HepG2 (cell line): ENCODE data around the gene SLFN14. TPM values are rescaled to one million over a fixed set of nuclear protein-coding genes. Genes with fewer than 3 reads are reported as not detected.

Experiments
- BCLAF1 ChIP-seq: fragments of 450-650 bp; IDR thresholded peaks from 2 replicates; pipeline ENCODE4 v1.6.1; 2017; ENCODE audit warnings: mild to moderate bottlenecking
- E2F5 ChIP-seq: sonication (generic); formaldehyde crosslinking; conservative IDR thresholded peaks from 2 replicates; pipeline ENCODE4 v1.4.0; 2020; ENCODE audit warnings: missing genetic modification reagents
- HIVEP1 ChIP-seq: sonication (generic); formaldehyde crosslinking; IDR thresholded peaks from 2 replicates; pipeline ENCODE4 v1.4.0; 2020; ENCODE audit warnings: mild to moderate bottlenecking, missing genetic modification reagents
- JUND ChIP-seq: sonication (generic); formaldehyde crosslinking; IDR thresholded peaks from 2 replicates; pipeline ENCODE4 v1.8.0; 2022; ENCODE audit warnings: mild to moderate bottlenecking, missing genetic modification reagents
- NFIC ChIP-seq: IDR thresholded peaks from 2 replicates; pipeline ENCODE4 v1.6.1; 2012; ENCODE audit warnings: mild to moderate bottlenecking, low read length, inconsistent platforms
- NONO ChIP-seq, 2 experiments: fragments of 450-650 bp in 1 of 2; sonication (generic) in 1 of 2; formaldehyde crosslinking in 1 of 2; IDR thresholded peaks in 1 of 2; conservative IDR thresholded peaks in 1 of 2; 2 replicates each; pipeline versions ENCODE4 v1.6.1 to v1.8.0; 2017 to 2022; ENCODE audit warnings: mild to moderate bottlenecking in 1 of 2, missing genetic modification reagents in 1 of 2, moderate library complexity in 1 of 2
- RBM39 ChIP-seq: fragments of 200-400 bp; formaldehyde crosslinking; IDR thresholded peaks from one replicate; pipeline ENCODE4 v1.6.1; 2018; ENCODE audit warnings: antibody characterized with exemption, mild to moderate bottlenecking, low read depth, low read length; ENCODE audit not compliant: poor library complexity, severe bottlenecking
- SP2 ChIP-seq: sonication (generic); formaldehyde crosslinking; IDR thresholded peaks from 2 replicates; pipeline ENCODE4 v1.5.1; 2020; ENCODE audit warnings: mild to moderate bottlenecking, missing genetic modification reagents
- U2AF2 ChIP-seq: fragments of 200-400 bp; formaldehyde crosslinking; IDR thresholded peaks from 2 replicates; pipeline ENCODE4 v1.6.1; 2017; ENCODE audit warnings: low read depth, mild to moderate bottlenecking, low read length
- ZIK1 ChIP-seq: sonication (generic); formaldehyde crosslinking; IDR thresholded peaks from 2 replicates; pipeline ENCODE4 v1.5.0; 2020; ENCODE audit warnings: mild to moderate bottlenecking, low read depth, missing genetic modification reagents, borderline replicate concordance
- ZNF160 ChIP-seq: sonication (generic); formaldehyde crosslinking; IDR thresholded peaks from 2 replicates; pipeline ENCODE4 v1.8.0; 2022; ENCODE audit warnings: mild to moderate bottlenecking, inconsistent platforms, missing genetic modification reagents
- ZNF235 ChIP-seq: sonication (generic); formaldehyde crosslinking; IDR thresholded peaks from 2 replicates; pipeline ENCODE4 v1.8.1; 2023; ENCODE audit warnings: mild to moderate bottlenecking, missing genetic modification reagents, borderline replicate concordance
- ZNF619 ChIP-seq: sonication (generic); formaldehyde crosslinking; IDR thresholded peaks from 2 replicates; pipeline ENCODE4 v1.4.0; 2020; ENCODE audit warnings: mild to moderate bottlenecking, missing genetic modification reagents
- ZNF816 ChIP-seq: sonication (generic); formaldehyde crosslinking; IDR thresholded peaks from 2 replicates; pipeline ENCODE4 v1.8.0; 2022; ENCODE audit warnings: missing genetic modification reagents, mild to moderate bottlenecking, borderline replicate concordance
- polyA plus RNA-seq, 8 experiments: library from polyadenylated mRNA; depleted of rRNA in 3 of 8; stranded (reverse) in 7 of 8; unstranded in 1 of 8; fragments of >200 nt; fragmentation: Illumina TruSeq in 4 of 8; extraction: Trizol in 4 of 8; gene quantifications; 2 replicates each; pipeline versions ENCODE4 v1.2.1 to v1.2.3, GENCODE V29; 2011 to 2016; ENCODE audit warnings: low read depth in 4 of 8, missing spikeins in 1 of 8, mixed read lengths in 1 of 8; ENCODE audit not compliant: insufficient read depth in 1 of 8
- total RNA-seq, 5 experiments: library from RNA; depleted of rRNA; stranded (reverse); fragments of >200 nt; fragmentation: Illumina TruSeq; extraction: Trizol; gene quantifications; 2 replicates each; pipeline ENCODE4 v1.2.3, GENCODE V29; 2016; ENCODE audit warnings: low read depth in 1 of 5
- TF ChIP-seq, protein P1 (sequence below): sonication (generic); formaldehyde crosslinking; IDR thresholded peaks from 2 replicates; pipeline ENCODE4 v1.4.0; 2020; ENCODE audit warnings: missing genetic modification reagents, borderline replicate concordance
- TF ChIP-seq, protein P2 (sequence below): sonication (generic); formaldehyde crosslinking; IDR thresholded peaks from 2 replicates; pipeline ENCODE4 v1.4.0; 2020; ENCODE audit warnings: mild to moderate bottlenecking, missing genetic modification reagents
- TF ChIP-seq, protein P3 (sequence below): IDR thresholded peaks from 2 replicates; pipeline ENCODE4 v1.6.1; 2016; ENCODE audit warnings: control low read depth

Gene SLFN14
- total and polyA plus RNA-seq, 2 of the 13 experiments (the other 11 are each of a cell fraction or from before 2014, with no cell fraction given): not detected

DNA sequence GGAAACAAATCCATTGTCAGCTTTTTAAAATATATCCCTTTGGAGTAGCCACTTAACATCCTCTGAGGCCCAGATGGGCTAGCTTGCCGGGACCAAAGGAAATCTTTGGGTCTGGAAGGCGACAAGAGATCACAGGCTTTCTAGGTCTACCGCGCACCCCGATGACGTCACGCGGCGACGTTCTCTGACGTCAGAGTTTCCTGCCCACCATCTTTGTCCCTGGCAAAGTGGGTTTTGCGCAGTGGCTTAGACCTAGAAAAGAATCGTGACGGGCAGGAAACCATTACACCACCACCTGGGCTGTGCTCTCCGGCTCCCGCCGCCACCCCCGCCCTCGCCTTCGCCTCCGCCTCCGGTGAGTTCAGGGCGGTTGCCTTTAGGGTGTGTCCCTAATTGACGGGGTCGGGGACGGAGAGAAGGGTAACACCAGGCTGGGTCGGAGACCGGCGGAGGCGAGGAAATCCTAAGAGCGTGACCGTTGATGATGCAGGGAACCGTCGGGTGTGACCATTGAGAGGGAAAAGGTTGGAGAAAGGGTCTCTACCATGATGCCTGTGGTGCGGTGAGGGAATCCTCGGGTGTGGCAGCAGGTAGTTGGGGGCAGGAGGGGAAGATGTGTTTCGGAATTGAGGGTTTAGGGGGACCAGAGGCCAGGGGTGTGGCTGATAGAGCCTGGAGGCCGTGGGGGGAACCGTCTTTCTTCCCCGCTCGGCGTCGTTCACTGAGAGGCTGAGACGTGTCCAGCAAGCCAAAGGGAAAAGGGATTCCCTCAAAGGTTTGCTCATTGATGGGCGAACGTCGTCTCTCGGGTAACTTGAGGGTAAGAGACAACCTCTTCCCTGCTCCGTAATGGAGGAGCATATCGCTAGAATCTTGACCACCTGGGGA lies 26.7 kb upstream of the SLFN14 start, which contains the start of gene AP2B1 (continued):
- no peak for TF ChIP-seq ZNF160 (CRISPR knock-in tag)
- peak; percentile 74; the same call in 1 of the 2 replicates for TF ChIP-seq ZNF619 (CRISPR knock-in tag)
- peak; percentile 48; the same call in 1 of the 2 replicates for TF ChIP-seq ZNF235 (CRISPR knock-in tag)
- TF ChIP-seq, protein P1, sequence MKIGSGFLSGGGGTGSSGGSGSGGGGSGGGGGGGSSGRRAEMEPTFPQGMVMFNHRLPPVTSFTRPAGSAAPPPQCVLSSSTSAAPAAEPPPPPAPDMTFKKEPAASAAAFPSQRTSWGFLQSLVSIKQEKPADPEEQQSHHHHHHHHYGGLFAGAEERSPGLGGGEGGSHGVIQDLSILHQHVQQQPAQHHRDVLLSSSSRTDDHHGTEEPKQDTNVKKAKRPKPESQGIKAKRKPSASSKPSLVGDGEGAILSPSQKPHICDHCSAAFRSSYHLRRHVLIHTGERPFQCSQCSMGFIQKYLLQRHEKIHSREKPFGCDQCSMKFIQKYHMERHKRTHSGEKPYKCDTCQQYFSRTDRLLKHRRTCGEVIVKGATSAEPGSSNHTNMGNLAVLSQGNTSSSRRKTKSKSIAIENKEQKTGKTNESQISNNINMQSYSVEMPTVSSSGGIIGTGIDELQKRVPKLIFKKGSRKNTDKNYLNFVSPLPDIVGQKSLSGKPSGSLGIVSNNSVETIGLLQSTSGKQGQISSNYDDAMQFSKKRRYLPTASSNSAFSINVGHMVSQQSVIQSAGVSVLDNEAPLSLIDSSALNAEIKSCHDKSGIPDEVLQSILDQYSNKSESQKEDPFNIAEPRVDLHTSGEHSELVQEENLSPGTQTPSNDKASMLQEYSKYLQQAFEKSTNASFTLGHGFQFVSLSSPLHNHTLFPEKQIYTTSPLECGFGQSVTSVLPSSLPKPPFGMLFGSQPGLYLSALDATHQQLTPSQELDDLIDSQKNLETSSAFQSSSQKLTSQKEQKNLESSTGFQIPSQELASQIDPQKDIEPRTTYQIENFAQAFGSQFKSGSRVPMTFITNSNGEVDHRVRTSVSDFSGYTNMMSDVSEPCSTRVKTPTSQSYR (CRISPR knock-in tag): peak; percentile 45; the same call in 1 of the 2 replicates
- TF ChIP-seq SP2 (CRISPR knock-in tag): no peak
- TF ChIP-seq E2F5 (CRISPR knock-in tag): no peak
- peak; percentile 27; the same call in 1 of the 2 replicates for TF ChIP-seq ZNF816
- no peak for TF ChIP-seq NFIC
- TF ChIP-seq, protein P2, sequence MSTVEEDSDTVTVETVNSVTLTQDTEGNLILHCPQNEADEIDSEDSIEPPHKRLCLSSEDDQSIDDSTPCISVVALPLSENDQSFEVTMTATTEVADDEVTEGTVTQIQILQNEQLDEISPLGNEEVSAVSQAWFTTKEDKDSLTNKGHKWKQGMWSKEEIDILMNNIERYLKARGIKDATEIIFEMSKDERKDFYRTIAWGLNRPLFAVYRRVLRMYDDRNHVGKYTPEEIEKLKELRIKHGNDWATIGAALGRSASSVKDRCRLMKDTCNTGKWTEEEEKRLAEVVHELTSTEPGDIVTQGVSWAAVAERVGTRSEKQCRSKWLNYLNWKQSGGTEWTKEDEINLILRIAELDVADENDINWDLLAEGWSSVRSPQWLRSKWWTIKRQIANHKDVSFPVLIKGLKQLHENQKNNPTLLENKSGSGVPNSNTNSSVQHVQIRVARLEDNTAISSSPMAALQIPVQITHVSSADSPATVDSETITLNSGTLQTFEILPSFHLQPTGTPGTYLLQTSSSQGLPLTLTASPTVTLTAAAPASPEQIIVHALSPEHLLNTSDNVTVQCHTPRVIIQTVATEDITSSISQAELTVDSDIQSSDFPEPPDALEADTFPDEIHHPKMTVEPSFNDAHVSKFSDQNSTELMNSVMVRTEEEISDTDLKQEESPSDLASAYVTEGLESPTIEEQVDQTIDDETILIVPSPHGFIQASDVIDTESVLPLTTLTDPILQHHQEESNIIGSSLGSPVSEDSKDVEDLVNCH (CRISPR knock-in tag): no peak
- TF ChIP-seq, protein P3, sequence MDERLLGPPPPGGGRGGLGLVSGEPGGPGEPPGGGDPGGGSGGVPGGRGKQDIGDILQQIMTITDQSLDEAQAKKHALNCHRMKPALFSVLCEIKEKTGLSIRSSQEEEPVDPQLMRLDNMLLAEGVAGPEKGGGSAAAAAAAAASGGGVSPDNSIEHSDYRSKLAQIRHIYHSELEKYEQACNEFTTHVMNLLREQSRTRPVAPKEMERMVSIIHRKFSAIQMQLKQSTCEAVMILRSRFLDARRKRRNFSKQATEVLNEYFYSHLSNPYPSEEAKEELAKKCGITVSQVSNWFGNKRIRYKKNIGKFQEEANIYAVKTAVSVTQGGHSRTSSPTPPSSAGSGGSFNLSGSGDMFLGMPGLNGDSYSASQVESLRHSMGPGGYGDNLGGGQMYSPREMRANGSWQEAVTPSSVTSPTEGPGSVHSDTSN (CRISPR knock-in tag): no peak
- no peak for TF ChIP-seq NONO (IDR thresholded peaks at IDR 0.05)
- TF ChIP-seq NONO (CRISPR knock-in tag; conservative IDR thresholded peaks at IDR 0.05): 0 out of 2 replicates have a peak, but pooled peaks have one; percentile 27
- peak; percentile 37 for TF ChIP-seq RBM39
- TF ChIP-seq JUND (CRISPR knock-in tag): 0 out of 2 replicates have a peak, but pooled peaks have one; percentile 54
- TF ChIP-seq U2AF2: no peak
- no peak for TF ChIP-seq BCLAF1
- 0 out of 2 replicates have a peak, but pooled peaks have one; percentile 22 for TF ChIP-seq ZIK1 (CRISPR knock-in tag)
- peak; percentile 88 for TF ChIP-seq HIVEP1 (CRISPR knock-in tag)
